ENCODE results near the gene SPTBN2. TPM values are rescaled to one million over a fixed set of nuclear protein-coding genes. Genes with fewer than 3 reads are reported as not detected.

Gene SPTBN2
- total RNA-seq, 1 experiment from 2014 or later: under 0.01 TPM

GRCh38 chr11:66685276-66686099, 43.5 kb downstream of the SPTBN2 start:
- DNase-seq (ENCODE audit: low read depth): peak; percentile 12

- no peak for DNase-seq (ENCODE audit: low read depth)
Observed at GRCh38 chr11:66684635-66685034, 44.4 kb downstream of the SPTBN2 start.

GRCh38 chr11:66683877-66684276, 45.1 kb downstream of the SPTBN2 start:
- no peak for DNase-seq (ENCODE audit: low read depth)

GRCh38 chr11:66680966-66681645, 47.9 kb downstream of the SPTBN2 start:
- no peak for DNase-seq (ENCODE audit: low read depth)

- peak; percentile 93 for DNase-seq (ENCODE audit: low read depth)
Observed at GRCh38 chr11:66677599-66678375, 51.2 kb downstream of the SPTBN2 start, which contains the start of gene RBM4B. RBM4B (minus strand) TSS chr11:66677887; CDS start chr11:66677079, 808 bp downstream.

GRCh38 chr11:66676931-66677598, 52.0 kb downstream of the SPTBN2 start:
- no peak for DNase-seq (ENCODE audit: low read depth)

GRCh38 chr11:66676282-66676919, 52.6 kb downstream of the SPTBN2 start:
- no peak for DNase-seq (ENCODE audit: low read depth)

- no peak for DNase-seq (ENCODE audit: low read depth)
Observed at GRCh38 chr11:66674964-66675602, 53.9 kb downstream of the SPTBN2 start.

GRCh38 chr11:66670816-66671215, 58.2 kb downstream of the SPTBN2 start:
- no peak for DNase-seq (ENCODE audit: low read depth)

GRCh38 chr11:66665369-66665768, 63.6 kb downstream of the SPTBN2 start:
- DNase-seq (ENCODE audit: low read depth): no peak

GRCh38 chr11:66663741-66664296, 65.2 kb downstream of the SPTBN2 start:
- DNase-seq (ENCODE audit: low read depth): no peak

- DNase-seq (ENCODE audit: low read depth): no peak
Observed at GRCh38 chr11:66659763-66660162, 69.3 kb downstream of the SPTBN2 start.

GRCh38 chr11:66653123-66653522, 75.9 kb downstream of the SPTBN2 start:
- DNase-seq (ENCODE audit: low read depth): no peak

- DNase-seq (ENCODE audit: low read depth): no peak
Observed at GRCh38 chr11:66652651-66653050, 76.4 kb downstream of the SPTBN2 start.

GRCh38 chr11:66651016-66651415, 78.0 kb downstream of the SPTBN2 start:
- DNase-seq (ENCODE audit: low read depth): no peak

- no peak for DNase-seq (ENCODE audit: low read depth)
Observed at GRCh38 chr11:66649903-66650302, 79.1 kb downstream of the SPTBN2 start.

- no peak for DNase-seq (ENCODE audit: low read depth)
Observed at GRCh38 chr11:66646828-66647227, 82.2 kb downstream of the SPTBN2 start.

- DNase-seq (ENCODE audit: low read depth): no peak
Observed at GRCh38 chr11:66643745-66644437, 85.1 kb downstream of the SPTBN2 start.

- no peak for DNase-seq (ENCODE audit: low read depth)
Observed at GRCh38 chr11:66641834-66642233, 87.2 kb downstream of the SPTBN2 start.

All from RPMI7951 (cell line).